H1 (cell line): Measurements from ENCODE around the gene TMEM117. TPM values are rescaled to one million over a fixed set of nuclear protein-coding genes. Genes with fewer than 3 reads are reported as not detected.

Experiments used
- CTCF ChIA-PET: fragments of 300-600 bp; sonication (Branson Sonifier 250); formaldehyde crosslinking; loops from one replicate; lab custom pipeline; 2021; ENCODE audit not compliant: partially characterized antibody; lab: Charles Lee
- POLR2A ChIA-PET: fragments of 300-600 bp; sonication (Branson Sonifier 250); formaldehyde crosslinking; loops from one replicate; lab custom pipeline; 2021; ENCODE audit warnings: inconsistent platforms; ENCODE audit not compliant: partially characterized antibody; lab: Charles Lee
- DNase-seq, 2 experiments: peaks; one replicate each; pipeline versions ENCODE4 v3.0.0 to v3.0.0-alpha.2; 2010 to 2022; ENCODE audit warnings: low spot score in 2 of 2, low read depth in 1 of 2, mixed read lengths in 1 of 2
- FAIRE-seq: peaks from 2 replicates; lab custom pipeline; 2011; peaks lifted over from hg19 to GRCh38; lab: Jason Lieb, UNC
- H2AFZ ChIP-seq: 2 replicates; pipeline ENCODE4 v1.8.1; 2012; ENCODE audit warnings: low read length, inconsistent platforms
- H2AK5ac ChIP-seq: 2 replicates; pipeline ENCODE4 v1.6.1; 2013; ENCODE audit warnings: low read depth, low read length
- H2BK120ac ChIP-seq: replicated peaks from 2 replicates; pipeline ENCODE3; 2013; ENCODE audit warnings: low read depth, low read length, inconsistent platforms
- H2BK12ac ChIP-seq: 2 replicates; pipeline ENCODE4 v1.6.1; 2013; ENCODE audit warnings: low read depth, low read length
- H2BK15ac ChIP-seq: 2 replicates; pipeline ENCODE4 v1.6.1; 2013; ENCODE audit warnings: low read length
- H2BK20ac ChIP-seq: 2 replicates; pipeline ENCODE4 v1.6.1; 2013; ENCODE audit warnings: low read length
- H2BK5ac ChIP-seq: 2 replicates; pipeline ENCODE4 v1.6.1; 2013; ENCODE audit warnings: low read depth, low read length
- H3K14ac ChIP-seq: 2 replicates; pipeline ENCODE4 v1.6.1; 2013; ENCODE audit warnings: inconsistent platforms; ENCODE audit not compliant: insufficient read length
- H3K18ac ChIP-seq: 2 replicates; pipeline ENCODE4 v1.6.1; 2013; ENCODE audit warnings: low read length; ENCODE audit errors: extremely low read depth
- H3K23ac ChIP-seq: 2 replicates; pipeline ENCODE4 v1.6.1; 2013; ENCODE audit warnings: inconsistent platforms; ENCODE audit not compliant: insufficient read length
- H3K23me2 ChIP-seq: 2 replicates; pipeline ENCODE4 v1.6.1; 2013; ENCODE audit warnings: low read depth, low read length
- H3K27ac ChIP-seq: 2 replicates; pipeline ENCODE4 v1.6.1; 2011; ENCODE audit warnings: low read depth, low read length, inconsistent platforms
- H3K27me3 ChIP-seq, 4 experiments: replicated peaks in 1 of 4; 1 replicate in 1 of 4; 2 replicates in 3 of 4; pipeline versions ENCODE4 v1.6.1 to v1.8.1; 2011 to 2013; ENCODE audit warnings: low read length in 3 of 4, mild to moderate bottlenecking in 3 of 4, inconsistent platforms in 2 of 4, mixed read lengths in 2 of 4, moderate library complexity in 1 of 4; ENCODE audit not compliant: control insufficient read depth in 3 of 4, insufficient read depth in 3 of 4; ENCODE audit errors: extremely low read depth in 1 of 4
- H3K36me3 ChIP-seq, 4 experiments: 2 replicates each; pipeline versions ENCODE4 v1.6.1 to v1.8.1; 2011 to 2013; ENCODE audit warnings: mild to moderate bottlenecking in 4 of 4, low read length in 3 of 4, moderate library complexity in 2 of 4, control low read depth in 1 of 4, inconsistent platforms in 1 of 4; ENCODE audit not compliant: insufficient read depth in 4 of 4, control insufficient read depth in 2 of 4
- H3K4ac ChIP-seq: replicated peaks from 2 replicates; pipeline ENCODE3; 2013; ENCODE audit warnings: low read length, low read depth, mixed read lengths, inconsistent platforms; ENCODE audit not compliant: insufficient read length
- H3K4me1 ChIP-seq, 4 experiments: replicated peaks in 1 of 4; 1 replicate in 1 of 4; 2 replicates in 3 of 4; pipeline versions ENCODE4 v1.6.1 to v1.8.1; 2011 to 2013; ENCODE audit warnings: low read length in 3 of 4, inconsistent platforms in 2 of 4, mixed read lengths in 1 of 4; ENCODE audit not compliant: insufficient read depth in 4 of 4, control insufficient read depth in 3 of 4
- H3K4me2 ChIP-seq, 2 experiments: 2 replicates each; pipeline versions ENCODE4 v1.6.1 to v1.8.1; 2011 to 2013; ENCODE audit warnings: low read depth in 2 of 2, low read length in 2 of 2, control low read depth in 1 of 2, inconsistent platforms in 1 of 2, mild to moderate bottlenecking in 1 of 2; ENCODE audit not compliant: insufficient read depth in 1 of 2
- H3K4me3 ChIP-seq, 4 experiments: fragments of 200-600, 300-600 bp in 1 of 4; sonication (generic), shearing (Covaris generic), sonication (Bioruptor Twin) in 1 of 4; 2 replicates each; pipeline versions ENCODE4 v1.5.1 to v1.8.1; 2011 to 2016; ENCODE audit warnings: low read length in 4 of 4, low read depth in 3 of 4, control low read depth in 2 of 4, inconsistent platforms in 2 of 4, mild to moderate bottlenecking in 2 of 4, mixed read lengths in 1 of 4, moderate library complexity in 1 of 4; ENCODE audit not compliant: insufficient read depth in 2 of 4; ENCODE audit errors: extremely low read depth in 1 of 4
- H3K56ac ChIP-seq: replicated peaks from 2 replicates; pipeline ENCODE3; 2013; ENCODE audit warnings: low read depth, mild to moderate bottlenecking, mixed read lengths, low read length, inconsistent platforms; ENCODE audit not compliant: insufficient read length
- H3K79me1 ChIP-seq: 2 replicates; pipeline ENCODE4 v1.6.1; 2013; ENCODE audit warnings: low read depth, low read length, control low read depth
- H3K79me2 ChIP-seq, 2 experiments: 2 replicates each; pipeline versions ENCODE4 v1.6.1 to v1.8.1; 2012 to 2013; ENCODE audit warnings: low read length in 2 of 2, mild to moderate bottlenecking in 2 of 2, inconsistent platforms in 1 of 2; ENCODE audit not compliant: insufficient read depth in 2 of 2, control insufficient read depth in 1 of 2
- H3K9ac ChIP-seq, 4 experiments: replicated peaks in 1 of 4; 1 replicate in 1 of 4; 2 replicates in 3 of 4; pipeline versions ENCODE4 v1.6.1 to v1.8.1; 2011 to 2013; ENCODE audit warnings: low read depth in 3 of 4, low read length in 3 of 4, control low read depth in 2 of 4, mild to moderate bottlenecking in 2 of 4, moderate library complexity in 2 of 4, inconsistent platforms in 1 of 4; ENCODE audit errors: extremely low read depth in 1 of 4
- H3K9me3 ChIP-seq, 2 experiments: 2 replicates each; pipeline versions ENCODE4 v1.6.1 to v1.8.1; 2012 to 2013; ENCODE audit warnings: mild to moderate bottlenecking in 2 of 2, moderate library complexity in 2 of 2, control low read depth in 1 of 2, inconsistent platforms in 1 of 2, low read depth in 1 of 2, low read length in 1 of 2, mixed read lengths in 1 of 2; ENCODE audit not compliant: insufficient read depth in 2 of 2
- H4K20me1 ChIP-seq, 2 experiments: replicated peaks in 1 of 2; 2 replicates each; pipeline versions ENCODE3 to v1.8.1; 2011 to 2013; ENCODE audit warnings: inconsistent platforms in 2 of 2, low read length in 2 of 2, mild to moderate bottlenecking in 1 of 2; ENCODE audit not compliant: insufficient read depth in 2 of 2, control insufficient read depth in 1 of 2
- H4K5ac ChIP-seq: 2 replicates; pipeline ENCODE4 v1.6.1; 2013; ENCODE audit warnings: low read length, low read depth, mixed read lengths, inconsistent platforms; ENCODE audit not compliant: insufficient read length
- H4K8ac ChIP-seq: 2 replicates; pipeline ENCODE4 v1.8.0; 2013; ENCODE audit warnings: mild to moderate bottlenecking, moderate library complexity, low read length, inconsistent platforms; ENCODE audit not compliant: insufficient read depth; ENCODE audit errors: extremely low read depth
- H4K91ac ChIP-seq: replicated peaks from 2 replicates; pipeline ENCODE3; 2013; ENCODE audit warnings: low read length, mixed read lengths, inconsistent platforms; ENCODE audit not compliant: insufficient read length
- HDAC6 ChIP-seq: IDR thresholded peaks from one replicate; pipeline ENCODE4 v1.7.1; 2012; ENCODE audit warnings: low read depth, mild to moderate bottlenecking, inconsistent platforms, low read length, moderate library complexity
- NRF1 ChIP-seq: IDR thresholded peaks from 2 replicates; pipeline ENCODE4 v1.6.1; 2011; ENCODE audit warnings: mild to moderate bottlenecking, low read depth, low read length, improper control_type of control experiment
- RAD21 ChIP-seq, 2 experiments: IDR thresholded peaks in 1 of 2; conservative IDR thresholded peaks in 1 of 2; 2 replicates each; pipeline ENCODE4 v1.6.1; 2011; ENCODE audit warnings: low read depth in 2 of 2, low read length in 2 of 2, improper control_type of control experiment in 1 of 2, inconsistent platforms in 1 of 2, mild to moderate bottlenecking in 1 of 2, moderate library complexity in 1 of 2
- RNF2 ChIP-seq: fragments of 200-900, 300-1000 bp; sonication (generic); IDR thresholded peaks from 2 replicates; pipeline ENCODE4 v1.7.1; 2016; ENCODE audit warnings: borderline replicate concordance, low read depth, mild to moderate bottlenecking, antibody characterized with exemption, low read length; ENCODE audit not compliant: poor library complexity, severe bottlenecking; ENCODE audit errors: missing control alignments
- SP1 ChIP-seq: IDR thresholded peaks from 2 replicates; pipeline ENCODE4 v1.6.1; 2011; ENCODE audit warnings: low read depth, low read length
- TAF7 ChIP-seq: optimal IDR thresholded peaks from 2 replicates; pipeline ENCODE3; 2011; ENCODE audit warnings: low read depth, mild to moderate bottlenecking, inconsistent platforms, low read length, moderate library complexity, borderline replicate concordance
- WGBS, 2 experiments: shearing (Covaris generic) in 1 of 2; methylation state at CpG; one replicate each; pipeline versions ENCODE4 v1.1.6 to v1.1.7; 2013 to 2015; ENCODE audit warnings: low lambda C conversion rate in 2 of 2, mixed read lengths in 2 of 2, inconsistent platforms in 1 of 2, low coverage in 1 of 2, missing lambda C conversion rate in 1 of 2; ENCODE audit not compliant: insufficient replicate concordance in 2 of 2, insufficient coverage in 1 of 2, insufficient read length in 1 of 2; ENCODE audit errors: extremely low coverage in 1 of 2, missing lambda C conversion rate in 1 of 2; 5-methylcytosine and 5-hydroxymethylcytosine counted together
- polyA plus RNA-seq, 7 experiments: library from polyadenylated mRNA; depleted of rRNA in 3 of 7; stranded (reverse) in 5 of 7; unstranded in 2 of 7; fragments of >200 nt in 5 of 7; fragments of 200-250 nt in 2 of 7; gene quantifications; 1 replicate in 5 of 7; 2 replicates in 1 of 7; 4 replicates in 1 of 7; pipeline versions ENCODE4 v1.2.1 to v1.2.3, GENCODE V29; 2011 to 2013; ENCODE audit warnings: missing spikeins in 2 of 7, mixed read lengths in 2 of 7
- total RNA-seq: library from RNA; stranded (reverse); fragmentation: NEBNext Ultra II Directional; extraction: Animal tissue kit (Norgen Biotek cat#: 25700); gene quantifications from 2 replicates; pipeline ENCODE4 v1.2.1, GENCODE V29; 2021

TMEM117 gene
- total and polyA plus RNA-seq, 2 of the 8 experiments (the other 6 are each of a cell fraction or from before 2014, with no cell fraction given), result 0.80 to 1.4 TPM

DNA sequence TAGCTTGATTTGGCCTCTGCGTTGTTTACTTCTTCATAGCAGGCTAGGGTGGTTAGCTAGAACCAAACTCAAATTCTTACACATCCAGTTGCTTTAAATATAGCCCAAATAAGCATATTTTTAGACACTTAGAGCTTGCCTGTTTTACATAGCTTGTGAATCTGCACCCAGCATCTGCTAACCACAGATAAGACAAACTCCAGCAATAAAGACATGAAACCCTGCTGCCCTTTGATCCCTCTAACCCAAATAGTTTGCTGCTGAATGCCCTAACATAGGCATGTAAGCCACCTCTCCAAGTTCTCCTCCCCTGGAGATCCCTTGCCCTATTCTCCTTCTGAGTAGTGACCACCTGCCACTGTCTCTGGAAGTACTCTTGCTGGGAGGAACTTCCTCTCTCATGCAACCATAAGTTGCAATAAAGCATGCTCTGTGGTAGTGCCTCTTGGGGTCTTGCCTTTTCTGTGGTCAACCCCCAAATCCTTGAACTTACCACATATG, 185.6 kb downstream of the TMEM117 start:
- Histone ChIP-seq H2BK20ac (no peak overlapping the region), H3K27me3 (no peaks in the 10 kb centered on the region), H3K56ac (no peak overlapping the region), H3K23me2 (no peaks in the 10 kb centered on the region), H3K18ac (no peak overlapping the region), H4K8ac (no peak overlapping the region), H3K4ac (no peak overlapping the region), H3K4me3 (no peak overlapping the region), H3K23ac (no peak overlapping the region), H3K9ac (no peak overlapping the region), H3K14ac (no peak overlapping the region), H2BK15ac (no peak overlapping the region), H4K5ac (no peak overlapping the region), H3K27ac (no peak overlapping the region), H3K36me3 (no peaks in the 10 kb centered on the region), H3K4me1 (no peaks in the 10 kb centered on the region; a peak in 1 of 7 replicates), H2AFZ (no peak overlapping the region), H2BK120ac (no peak overlapping the region), H3K9me3 (no peaks in the 10 kb centered on the region), H2AK5ac (no peak overlapping the region), H4K20me1 (no peaks in the 10 kb centered on the region), H3K79me2 (no peaks in the 10 kb centered on the region), H2BK5ac (no peak overlapping the region), H3K79me1 (no peaks in the 10 kb centered on the region), H4K91ac (no peak overlapping the region), H2BK12ac (no peak overlapping the region), H3K4me2 (no peak overlapping the region)
- 88% methylated on average over 1 of the region's 1 CpG; no CpG with 5 or more reads in 1 of the 2 experiments for WGBS, 2 experiments
- DNase-seq, result no peak
- ChIA-PET CTCF (interaction anchor here (1.0 to 1.3 kb wide), 2 partner anchors 15 to 20 kb away, joined by 3 to 4 read pairs; no protein-coding TSS in a partner anchor), POLR2A (no interaction called here)
- FAIRE-seq, result no peak
- TF ChIP-seq RAD21 (IDR thresholded peaks at IDR 0.05 in 1 of 2, conservative IDR thresholded peaks at IDR 0.05 in 1 of 2; ENCODE audit: low read depth in 2 of 2, low read length in 2 of 2) (no peak), SP1 (no peak), HDAC6 (no peak), TAF7 (no peak), RNF2 (no peak), NRF1 (no peak)
